BLaER1 treated with 17β-estradiol and CSF1 and Interleukin-3, amounts not matched to agents 10 nM and 100 nM (cell line): ENCODE results near the gene SLC39A7.
"Not testable (repeated sequence)": the region's sequence is repeated elsewhere in the genome, so short reads cannot be mapped to it uniquely, and the experiment has no call there.

ENCODE experiments used
- H3K27ac ChIP-seq, 11 experiments: shearing (Covaris generic); formaldehyde crosslinking; 2 replicates each; pipeline ENCODE4 v1.8.1; 2022
- H3K27me3 ChIP-seq, 11 experiments: shearing (Covaris generic); formaldehyde crosslinking; 2 replicates each; pipeline ENCODE4 v1.8.1; 2022
- H3K36me3 ChIP-seq, 11 experiments: shearing (Covaris generic); formaldehyde crosslinking; 2 replicates each; pipeline ENCODE4 v1.8.1; 2022
- H3K4me1 ChIP-seq, 10 experiments: shearing (Covaris generic); formaldehyde crosslinking; 2 replicates each; pipeline ENCODE4 v1.8.1; 2022
- H3K4me2 ChIP-seq, 11 experiments: shearing (Covaris generic); formaldehyde crosslinking; 2 replicates each; pipeline ENCODE4 v1.8.1; 2022
- H3K4me3 ChIP-seq, 10 experiments: shearing (Covaris generic); formaldehyde crosslinking; 2 replicates each; pipeline ENCODE4 v1.8.1; 2022
- H3K9ac ChIP-seq, 11 experiments: shearing (Covaris generic); formaldehyde crosslinking; 2 replicates each; pipeline ENCODE4 v1.8.1; 2022
- H3K9me3 ChIP-seq, 11 experiments: shearing (Covaris generic); formaldehyde crosslinking; replicated peaks in 1 of 11; 2 replicates each; pipeline ENCODE4 v1.8.1; 2022
- H4K20me1 ChIP-seq, 11 experiments: shearing (Covaris generic); formaldehyde crosslinking; 2 replicates each; pipeline ENCODE4 v1.8.1; 2022
- Cebpa-rat ChIP-seq, 11 experiments: shearing (Covaris generic); IDR thresholded peaks; 2 replicates each; pipeline ENCODE4 v1.8.1; 2022

SLC39A7 gene

GRCh38 chr6:33215271-33216116, 14.8 kb downstream of the SLC39A7 start:
- Histone ChIP-seq H3K36me3 (peaks cover 0 to 18% (median 7%) of the 10 kb centered on the region in 11 experiments; a peak in 12 of 22 replicates), H3K27me3 (peaks cover 23 to 44% (median 38%) of the 10 kb centered on the region in 11 experiments), H4K20me1 (peaks cover 0 to 8% (median 0%) of the 10 kb centered on the region in 11 experiments; a peak in 1 of 22 replicates), H3K4me1 (peaks cover 20 to 33% (median 23%) of the 10 kb centered on the region in 10 experiments), H3K4me2 (no peak overlapping the region), H3K4me3 (no peak overlapping the region), H3K9me3 (no peaks in the 10 kb centered on the region), H3K27ac (no peak overlapping the region), H3K9ac (no peak overlapping the region)
- no peak for TF ChIP-seq Cebpa-rat (IDR thresholded peaks at IDR 0.05)

GRCh38 chr6:33216117-33216649, 15.5 kb downstream of the SLC39A7 start:
- H4K20me1 ChIP-seq = peaks cover 0 to 8% (median 0%) of the 10 kb centered on the region in 11 experiments; a peak in 1 of 22 replicates
- peaks cover 0 to 12% (median 6%) of the 10 kb centered on the region in 11 experiments; a peak in 4 of 22 replicates for H3K36me3 ChIP-seq
- no peak for TF ChIP-seq Cebpa-rat (IDR thresholded peaks at IDR 0.05)
- no peak overlapping the region for H3K4me2 ChIP-seq
- H3K9me3 ChIP-seq = no peaks in the 10 kb centered on the region
- H3K27me3 ChIP-seq = peaks cover 23 to 44% (median 38%) of the 10 kb centered on the region in 11 experiments
- H3K4me3 ChIP-seq = no peak overlapping the region
- no peak overlapping the region for H3K9ac ChIP-seq
- H3K4me1 ChIP-seq = peaks cover 20 to 33% (median 23%) of the 10 kb centered on the region in 10 experiments
- no peak overlapping the region for H3K27ac ChIP-seq

- H3K4me1 ChIP-seq = peaks cover 18 to 30% (median 20%) of the 10 kb centered on the region in 10 experiments
- H3K27me3 ChIP-seq = peaks cover 19 to 37% (median 32%) of the 10 kb centered on the region in 11 experiments
- H3K27ac ChIP-seq = no peak overlapping the region
- TF ChIP-seq Cebpa-rat (IDR thresholded peaks at IDR 0.05) = no peak
- H4K20me1 ChIP-seq = peaks cover 0 to 3% (median 0%) of the 10 kb centered on the region in 11 experiments; a peak in 1 of 22 replicates
- no peak overlapping the region for H3K9ac ChIP-seq
- H3K4me2 ChIP-seq = no peak overlapping the region
- H3K4me3 ChIP-seq = no peak overlapping the region
- H3K36me3 ChIP-seq = peaks cover 0 to 2% (median under 1%) of the 10 kb centered on the region in 11 experiments; a peak in 2 of 22 replicates
- no peaks in the 10 kb centered on the region for H3K9me3 ChIP-seq
These were observed 16.6 kb downstream of the SLC39A7 start for GRCh38 chr6:33217246-33217645.

- H3K4me2 ChIP-seq = no peak overlapping the region
- H3K9me3 ChIP-seq = no peaks in the 10 kb centered on the region
- no peak overlapping the region for H3K9ac ChIP-seq
- no peak for TF ChIP-seq Cebpa-rat (IDR thresholded peaks at IDR 0.05)
- no peaks in the 10 kb centered on the region for H4K20me1 ChIP-seq
- H3K27ac ChIP-seq = no peak overlapping the region
- peaks cover 13 to 26% (median 16%) of the 10 kb centered on the region in 10 experiments for H3K4me1 ChIP-seq
- no peaks in the 10 kb centered on the region for H3K36me3 ChIP-seq
- no peak overlapping the region for H3K4me3 ChIP-seq
- peaks cover 15 to 32% (median 28%) of the 10 kb centered on the region in 11 experiments for H3K27me3 ChIP-seq
These were observed 17.0 kb downstream of the SLC39A7 start for GRCh38 chr6:33217681-33218080.

GRCh38 chr6:33226503-33227120, 25.9 kb downstream of the SLC39A7 start:
- H3K27ac ChIP-seq, H3K4me1 ChIP-seq, H4K20me1 ChIP-seq, H3K9me3 ChIP-seq, H3K4me2 ChIP-seq, H3K27me3 ChIP-seq, H3K9ac ChIP-seq, H3K4me3 ChIP-seq, H3K36me3 ChIP-seq: not testable (repeated sequence)

- no peaks in the 10 kb centered on the region for H4K20me1 ChIP-seq
- peaks cover 0 to 48% (median 35%) of the 10 kb centered on the region in 10 experiments; a peak in 16 of 20 replicates for H3K4me1 ChIP-seq
- 0 out of 22 replicates have a peak overlapping the region, but pooled peaks of 1 of the 11 experiments have one; percentile 1 for H3K9ac ChIP-seq
- peak overlapping the region in 1 of 11 experiments; percentile 36; a peak in 1 of 22 replicates for H3K27ac ChIP-seq
- H3K36me3 ChIP-seq = no peaks in the 10 kb centered on the region
- no peak for TF ChIP-seq Cebpa-rat (IDR thresholded peaks at IDR 0.05)
- H3K4me2 ChIP-seq = peak overlapping the region in 9 of 11 experiments; percentile 38 to 78 (median 63); a peak in 18 of 22 replicates
- no peaks in the 10 kb centered on the region for H3K27me3 ChIP-seq
- H3K9me3 ChIP-seq = no peaks in the 10 kb centered on the region
- no peak overlapping the region for H3K4me3 ChIP-seq
These were observed 34.6 kb downstream of the SLC39A7 start for GRCh38 chr6:33235221-33235634.

- H3K36me3 ChIP-seq = no peaks in the 10 kb centered on the region
- no peaks in the 10 kb centered on the region for H3K9me3 ChIP-seq
- H3K27me3 ChIP-seq = no peaks in the 10 kb centered on the region
- no peak for TF ChIP-seq Cebpa-rat (IDR thresholded peaks at IDR 0.05)
- no peak overlapping the region for H3K27ac ChIP-seq
- H3K9ac ChIP-seq = no peak overlapping the region
- peaks cover 1 to 41% (median 32%) of the 10 kb centered on the region in 10 experiments; a peak in 17 of 20 replicates for H3K4me1 ChIP-seq
- peak overlapping the region in 8 of 11 experiments; percentile 22 to 78 (median 67); a peak in 15 of 22 replicates for H3K4me2 ChIP-seq
- no peaks in the 10 kb centered on the region for H4K20me1 ChIP-seq
- no peak overlapping the region for H3K4me3 ChIP-seq
These were observed 35.7 kb downstream of the SLC39A7 start for GRCh38 chr6:33236328-33236727.

- Histone ChIP-seq H3K9ac (no peak overlapping the region), H3K36me3 (no peaks in the 10 kb centered on the region), H3K9me3 (no peaks in the 10 kb centered on the region), H3K4me3 (no peak overlapping the region), H4K20me1 (no peaks in the 10 kb centered on the region), H3K4me2 (peak overlapping the region in 8 of 11 experiments; percentile 22 to 78 (median 67); a peak in 15 of 22 replicates), H3K27me3 (no peaks in the 10 kb centered on the region), H3K27ac (no peak overlapping the region), H3K4me1 (peaks cover 7 to 41% (median 32%) of the 10 kb centered on the region in 10 experiments; a peak in 17 of 20 replicates)
- peak in 4 of 11 experiments; percentile 55 to 74 (median 61); a peak in 7 of 22 replicates for TF ChIP-seq Cebpa-rat (IDR thresholded peaks at IDR 0.05)
These were observed 36.2 kb downstream of the SLC39A7 start for GRCh38 chr6:33236852-33237251.

GRCh38 chr6:33237741-33238140, 37.1 kb downstream of the SLC39A7 start:
- H3K36me3 ChIP-seq = no peaks in the 10 kb centered on the region
- H3K27ac ChIP-seq = no peak overlapping the region
- no peak for TF ChIP-seq Cebpa-rat (IDR thresholded peaks at IDR 0.05)
- H3K4me1 ChIP-seq = peaks cover 8 to 41% (median 32%) of the 10 kb centered on the region in 10 experiments; a peak in 17 of 20 replicates
- no peaks in the 10 kb centered on the region for H3K27me3 ChIP-seq
- H3K4me2 ChIP-seq = peak overlapping the region in 7 of 11 experiments; percentile 12 to 78 (median 36); a peak in 6 of 22 replicates
- no peaks in the 10 kb centered on the region for H4K20me1 ChIP-seq
- H3K9ac ChIP-seq = no peak overlapping the region
- H3K4me3 ChIP-seq = no peak overlapping the region
- H3K9me3 ChIP-seq = no peaks in the 10 kb centered on the region
